ENCODE data around the gene IL17D.

- TF ChIP-seq POLR2A (IDR thresholded peaks at IDR 0.05) = no peak
- TF ChIP-seq CTCF (IDR thresholded peaks at IDR 0.05) = no peak
These were observed 26.4 kb downstream of the IL17D start for GRCh38 chr13:20729633-20730585.

Measured in adrenal gland (tissue), 5 donors.